Neural progenitor cell (in vitro differentiated cells): ENCODE measurements around the gene MBLAC1. TPM values are rescaled to one million over a fixed set of nuclear protein-coding genes. Genes with fewer than 3 reads are reported as not detected.

ENCODE experiments used
- DNase-seq: peaks from one replicate; pipeline ENCODE4 v3.0.0-alpha.2; 2016; ENCODE audit warnings: low spot score
- H2AFZ ChIP-seq: fragments of 200-600 bp; sonication (generic); replicated peaks from 2 replicates; pipeline ENCODE4 v1.6.1; 2016; ENCODE audit warnings: antibody characterized with exemption
- H3F3A ChIP-seq: fragments of 200-600 bp; sonication (generic); 2 replicates; pipeline ENCODE4 v1.6.1; 2016; ENCODE audit warnings: antibody characterized with exemption, low read depth
- H3K27ac ChIP-seq: fragments of 200-600 bp; sonication (generic); 2 replicates; pipeline ENCODE4 v1.5.1; 2016; ENCODE audit warnings: mild to moderate bottlenecking
- H3K27me3 ChIP-seq: fragments of 200-600 bp; sonication (generic); 2 replicates; pipeline ENCODE4 v1.6.1; 2016; ENCODE audit warnings: mild to moderate bottlenecking, moderate library complexity
- H3K36me3 ChIP-seq: fragments of 200-600 bp; sonication (generic); 2 replicates; pipeline ENCODE4 v1.5.1; 2016
- H3K4me1 ChIP-seq: fragments of 200-600 bp; sonication (generic); 2 replicates; pipeline ENCODE4 v1.6.1; 2016; ENCODE audit warnings: mixed run types
- H3K4me2 ChIP-seq: fragments of 200-600 bp; sonication (generic); 2 replicates; pipeline ENCODE4 v1.6.1; 2016
- H3K4me3 ChIP-seq: fragments of 200-600 bp; sonication (generic); 2 replicates; pipeline ENCODE4 v1.5.1; 2016
- H3K79me2 ChIP-seq: fragments of 200-600 bp; sonication (generic); 2 replicates; pipeline ENCODE4 v1.6.1; 2016; ENCODE audit warnings: low read depth
- H3K9ac ChIP-seq: fragments of 200-600 bp; sonication (generic); 2 replicates; pipeline ENCODE4 v1.6.1; 2016
- H3K9me3 ChIP-seq: fragments of 200-600 bp; sonication (generic); 2 replicates; pipeline ENCODE4 v1.5.1; 2016; ENCODE audit warnings: low read depth
- H4K20me1 ChIP-seq: fragments of 200-600 bp; sonication (generic); 2 replicates; pipeline ENCODE4 v1.6.1; 2016; ENCODE audit warnings: low read depth
- H3K27ac Mint-ChIP-seq: 3 replicates; pipeline ENCODE4 v1.8.0; 2021; ENCODE audit warnings: mixed read lengths
- H3K27me3 Mint-ChIP-seq: 2 replicates; pipeline ENCODE4 v1.8.0; 2022; ENCODE audit warnings: low read depth, mild to moderate bottlenecking, inconsistent platforms, moderate library complexity, mixed read lengths; ENCODE audit not compliant: insufficient read depth
- H3K36me3 Mint-ChIP-seq: 3 replicates; pipeline ENCODE4 v1.8.0; 2021; ENCODE audit warnings: mixed read lengths
- H3K4me1 Mint-ChIP-seq: 3 replicates; pipeline ENCODE4 v1.8.0; 2021; ENCODE audit warnings: mixed read lengths
- H3K4me3 Mint-ChIP-seq: 3 replicates; pipeline ENCODE4 v1.8.0; 2021; ENCODE audit warnings: mild to moderate bottlenecking, moderate library complexity, mixed read lengths
- H3K9me3 Mint-ChIP-seq: 3 replicates; pipeline ENCODE4 v1.8.0; 2020; ENCODE audit warnings: mixed read lengths
- CTCF ChIP-seq: fragments of 200-600 bp; sonication (generic); IDR thresholded peaks from 2 replicates; pipeline ENCODE4 v1.5.1; 2017; ENCODE audit warnings: antibody characterized with exemption, mild to moderate bottlenecking
- EZH2 ChIP-seq: fragments of 200-600 bp; sonication (generic); IDR thresholded peaks from 2 replicates; pipeline ENCODE4 v1.6.1; 2017; ENCODE audit warnings: antibody characterized with exemption, mild to moderate bottlenecking, moderate library complexity
- EZH2phosphoT487 ChIP-seq: fragments of 200-600 bp; sonication (generic); IDR thresholded peaks from 2 replicates; pipeline ENCODE4 v1.6.1; 2017; ENCODE audit warnings: antibody characterized with exemption
- total RNA-seq: library from RNA; depleted of rRNA; stranded (reverse); fragments of >200 nt; gene quantifications from 2 replicates; pipeline ENCODE4 v1.2.3, GENCODE V29; 2015; ENCODE audit warnings: low replicate concordance

Gene MBLAC1
- total RNA-seq, 1 donor from 2014 or later = 1.6 TPM

- peak overlapping the region; percentile 91 for H3K27ac ChIP-seq
- peaks cover 16% of the 10 kb centered on the region for H3F3A ChIP-seq
- H3K36me3 Mint-ChIP-seq = peaks cover 38% of the 10 kb centered on the region
- DNase-seq = peak; percentile 56
- H3K4me1 Mint-ChIP-seq = peaks cover 14% of the 10 kb centered on the region
- H3K4me1 ChIP-seq = peaks cover 8% of the 10 kb centered on the region
- H3K4me3 Mint-ChIP-seq = peak overlapping the region; percentile 97
- H3K27ac Mint-ChIP-seq = peak overlapping the region; percentile 95
- peaks cover 23% of the 10 kb centered on the region for H3K27me3 Mint-ChIP-seq
- H2AFZ ChIP-seq = peak overlapping the region; percentile 15
- peak overlapping the region; percentile 90 for H3K4me2 ChIP-seq
- peaks cover 27% of the 10 kb centered on the region for H3K36me3 ChIP-seq
- H3K9me3 Mint-ChIP-seq = peaks cover 32% of the 10 kb centered on the region
- peaks cover 56% of the 10 kb centered on the region for H3K79me2 ChIP-seq
- H3K27me3 ChIP-seq = no peaks in the 10 kb centered on the region
- peaks cover 9% of the 10 kb centered on the region for H4K20me1 ChIP-seq
- H3K9me3 ChIP-seq = peaks cover 7% of the 10 kb centered on the region
- H3K4me3 ChIP-seq = peak overlapping the region; percentile 97
- peak overlapping the region; percentile 99 for H3K9ac ChIP-seq
- TF ChIP-seq CTCF (no peak), EZH2 (no peak), EZH2phosphoT487 (no peak)
These were observed 45.7 kb upstream of the MBLAC1 start for GRCh38 chr7:100080907-100081534.

GRCh38 chr7:100081535-100082102 is 45.1 kb upstream of the MBLAC1 start, which contains the start of gene ZNF3:
ZNF3 (minus strand) TSS chr7:100081723; CDS start chr7:100077357, 4,366 bp downstream.
- peaks cover 32% of the 10 kb centered on the region for H3K36me3 Mint-ChIP-seq
- DNase-seq = peak; percentile 98
- peaks cover 8% of the 10 kb centered on the region for H3K4me1 ChIP-seq
- H3F3A ChIP-seq = peaks cover 16% of the 10 kb centered on the region
- no peaks in the 10 kb centered on the region for H3K27me3 ChIP-seq
- peak within 1 kb of the TSS; percentile 98 for H3K27ac Mint-ChIP-seq
- H3K4me3 Mint-ChIP-seq = peak within 1 kb of the TSS; percentile 97
- H3K9me3 Mint-ChIP-seq = peaks cover 27% of the 10 kb centered on the region
- peaks cover 14% of the 10 kb centered on the region for H3K4me1 Mint-ChIP-seq
- H3K27me3 Mint-ChIP-seq = peaks cover 22% of the 10 kb centered on the region
- H3K9ac ChIP-seq = peak within 1 kb of the TSS; percentile 99
- peaks cover 9% of the 10 kb centered on the region for H4K20me1 ChIP-seq
- peaks cover 4% of the 10 kb centered on the region for H3K9me3 ChIP-seq
- peak within 1 kb of the TSS; percentile 90 for H3K4me2 ChIP-seq
- H2AFZ ChIP-seq = peak within 1 kb of the TSS; percentile 38
- peaks cover 50% of the 10 kb centered on the region for H3K79me2 ChIP-seq
- TF ChIP-seq CTCF = peak; percentile 94
- TF ChIP-seq EZH2phosphoT487 = no peak
- no peak for TF ChIP-seq EZH2
- peak within 1 kb of the TSS; percentile 91 for H3K27ac ChIP-seq
- H3K4me3 ChIP-seq = peak within 1 kb of the TSS; percentile 97
- peaks cover 21% of the 10 kb centered on the region for H3K36me3 ChIP-seq

DNA sequence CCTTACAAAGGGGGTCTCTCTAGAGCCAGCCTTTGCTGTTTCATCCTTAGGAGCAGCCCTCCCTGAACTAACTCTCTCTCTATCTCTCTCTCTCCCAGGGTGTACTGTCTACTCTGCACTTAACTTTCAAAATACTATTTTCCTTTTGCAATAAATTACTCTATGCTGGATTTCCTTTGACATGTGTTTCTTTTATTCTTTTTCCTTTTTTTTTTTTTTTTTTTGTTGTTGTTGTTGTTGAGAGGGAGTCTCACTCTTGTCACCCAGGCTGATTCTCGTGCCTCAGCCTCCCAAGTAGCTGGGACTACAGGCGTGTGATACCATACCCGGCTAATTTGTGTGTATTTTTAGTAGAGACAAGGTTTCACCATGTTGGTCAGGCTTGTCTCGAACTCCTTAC is 43.8 kb upstream of the MBLAC1 start:
- Histone ChIP-seq H4K20me1 (peaks cover 9% of the 10 kb centered on the region), H3K36me3 (peaks cover 8% of the 10 kb centered on the region), H3K9me3 (no peaks in the 10 kb centered on the region), H3K27ac (no peak overlapping the region), H3F3A (peaks cover 22% of the 10 kb centered on the region), H3K4me2 (peak overlapping the region; percentile 73), H3K27me3 (no peaks in the 10 kb centered on the region), H3K4me3 (peak overlapping the region; percentile 39), H3K9ac (no peak overlapping the region), H2AFZ (no peak overlapping the region), H3K4me1 (peaks cover 8% of the 10 kb centered on the region), H3K79me2 (peaks cover 36% of the 10 kb centered on the region)
- peaks cover 13% of the 10 kb centered on the region for H3K27me3 Mint-ChIP-seq
- H3K27ac Mint-ChIP-seq = peak overlapping the region; percentile 85
- peaks cover 23% of the 10 kb centered on the region for H3K36me3 Mint-ChIP-seq
- H3K4me1 Mint-ChIP-seq = peaks cover 17% of the 10 kb centered on the region
- no peak for TF ChIP-seq EZH2
- no peak for TF ChIP-seq EZH2phosphoT487
- no peak for TF ChIP-seq CTCF
- peaks cover 20% of the 10 kb centered on the region for H3K9me3 Mint-ChIP-seq
- no peak for DNase-seq
- peak overlapping the region; percentile 97 for H3K4me3 Mint-ChIP-seq
